Cardiac muscle cell (in vitro differentiated cells and primary cell): ENCODE measurements around the gene ADRA1B. TPM values are rescaled to one million over a fixed set of nuclear protein-coding genes. Genes with fewer than 3 reads are reported as not detected.
A peak's percentile ranks its signal among the peaks of the same experiment; 100 is the strongest.
"Not testable (repeated sequence)": the region's sequence is repeated elsewhere in the genome, so short reads cannot be mapped to it uniquely, and the experiment has no call there.

ENCODE experiments used
- DNase-seq, 2 donors: peaks; one replicate each; pipeline versions ENCODE4 v3.0.0 to v3.0.0-alpha.2; 2010 to 2017; ENCODE audit warnings: low read depth in 1 of 2, low spot score in 1 of 2
- H3K27ac ChIP-seq: fragments of 200-600 bp; sonication (generic); 2 replicates; pipeline ENCODE4 v1.5.1; 2016
- H3K27me3 ChIP-seq: fragments of 200-600 bp; sonication (generic); 2 replicates; pipeline ENCODE4 v1.6.0; 2016; ENCODE audit warnings: control low read depth
- H3K36me3 ChIP-seq: fragments of 200-600 bp; sonication (generic); 2 replicates; pipeline ENCODE4 v1.5.1; 2016; ENCODE audit warnings: control low read depth
- H3K4me1 ChIP-seq: fragments of 200-600 bp; sonication (generic); 2 replicates; pipeline ENCODE4 v1.8.1; 2017; ENCODE audit warnings: low read depth, mild to moderate bottlenecking, mixed run types
- H3K4me3 ChIP-seq: fragments of 200-600 bp; sonication (generic); 2 replicates; pipeline ENCODE4 v1.5.1; 2016; ENCODE audit warnings: mild to moderate bottlenecking
- H3K9me3 ChIP-seq: fragments of 200-600 bp; sonication (generic); 2 replicates; pipeline ENCODE4 v1.5.1; 2017; ENCODE audit warnings: low read depth, mild to moderate bottlenecking, control low read depth
- polyA plus RNA-seq: library from polyadenylated mRNA; unstranded; fragments of >200 nt; fragmentation: Nextera tagmentation; extraction: Ambion mirVana; gene quantifications from 2 replicates; pipeline ENCODE4 v1.2.1, GENCODE V29; 2016
- total RNA-seq: library from RNA; depleted of rRNA; stranded (reverse); fragments of >200 nt; gene quantifications from 2 replicates; pipeline ENCODE4 v1.2.3, GENCODE V29; 2016
- TF ChIP-seq, protein P1 (sequence below): IDR thresholded peaks from 2 replicates; pipeline ENCODE4 v1.5.1; 2012; ENCODE audit warnings: low read depth, mild to moderate bottlenecking, low read length

The ADRA1B gene
- total and polyA plus RNA-seq, 2 experiments from 2014 or later: 0.84 to 2.9 TPM

- H3K27me3 ChIP-seq: no peaks in the 10 kb centered on the region
- no peaks in the 10 kb centered on the region for H3K9me3 ChIP-seq
- TF ChIP-seq, protein P1, sequence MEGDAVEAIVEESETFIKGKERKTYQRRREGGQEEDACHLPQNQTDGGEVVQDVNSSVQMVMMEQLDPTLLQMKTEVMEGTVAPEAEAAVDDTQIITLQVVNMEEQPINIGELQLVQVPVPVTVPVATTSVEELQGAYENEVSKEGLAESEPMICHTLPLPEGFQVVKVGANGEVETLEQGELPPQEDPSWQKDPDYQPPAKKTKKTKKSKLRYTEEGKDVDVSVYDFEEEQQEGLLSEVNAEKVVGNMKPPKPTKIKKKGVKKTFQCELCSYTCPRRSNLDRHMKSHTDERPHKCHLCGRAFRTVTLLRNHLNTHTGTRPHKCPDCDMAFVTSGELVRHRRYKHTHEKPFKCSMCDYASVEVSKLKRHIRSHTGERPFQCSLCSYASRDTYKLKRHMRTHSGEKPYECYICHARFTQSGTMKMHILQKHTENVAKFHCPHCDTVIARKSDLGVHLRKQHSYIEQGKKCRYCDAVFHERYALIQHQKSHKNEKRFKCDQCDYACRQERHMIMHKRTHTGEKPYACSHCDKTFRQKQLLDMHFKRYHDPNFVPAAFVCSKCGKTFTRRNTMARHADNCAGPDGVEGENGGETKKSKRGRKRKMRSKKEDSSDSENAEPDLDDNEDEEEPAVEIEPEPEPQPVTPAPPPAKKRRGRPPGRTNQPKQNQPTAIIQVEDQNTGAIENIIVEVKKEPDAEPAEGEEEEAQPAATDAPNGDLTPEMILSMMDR: no peak
- no peaks in the 10 kb centered on the region for H3K4me1 ChIP-seq
- H3K36me3 ChIP-seq: no peaks in the 10 kb centered on the region
- H3K4me3 ChIP-seq: no peak overlapping the region
- no peak for DNase-seq
- H3K27ac ChIP-seq: no peak overlapping the region
Observed at GRCh38 chr5:159961176-159962160, 45.2 kb downstream of the ADRA1B start.

DNA sequence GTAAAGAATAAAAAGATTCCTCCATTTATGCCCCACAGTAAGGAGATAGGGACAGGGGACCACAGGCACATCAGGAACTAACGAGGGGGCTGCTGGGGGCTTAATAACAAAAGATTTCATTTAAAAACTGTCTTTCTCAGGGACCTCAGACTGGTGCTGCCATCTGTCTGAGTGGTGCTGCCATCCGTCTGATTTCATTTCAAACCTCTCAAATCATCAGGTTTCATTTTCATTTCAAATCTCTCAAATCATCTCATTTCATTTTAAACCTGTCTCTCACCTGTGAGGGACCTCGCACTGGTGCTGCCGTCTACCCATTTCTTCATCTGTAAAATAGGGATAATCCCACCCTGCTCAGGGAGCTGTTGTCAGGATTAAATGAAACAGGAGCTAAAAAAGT is 45.9 kb downstream of the ADRA1B start:
- Histone ChIP-seq H3K27me3 (no peaks in the 10 kb centered on the region), H3K36me3 (no peaks in the 10 kb centered on the region), H3K4me3 (no peak overlapping the region), H3K4me1 (no peaks in the 10 kb centered on the region), H3K9me3 (no peaks in the 10 kb centered on the region), H3K27ac (no peak overlapping the region)
- no peak for DNase-seq
- TF ChIP-seq, protein P1: no peak

DNA sequence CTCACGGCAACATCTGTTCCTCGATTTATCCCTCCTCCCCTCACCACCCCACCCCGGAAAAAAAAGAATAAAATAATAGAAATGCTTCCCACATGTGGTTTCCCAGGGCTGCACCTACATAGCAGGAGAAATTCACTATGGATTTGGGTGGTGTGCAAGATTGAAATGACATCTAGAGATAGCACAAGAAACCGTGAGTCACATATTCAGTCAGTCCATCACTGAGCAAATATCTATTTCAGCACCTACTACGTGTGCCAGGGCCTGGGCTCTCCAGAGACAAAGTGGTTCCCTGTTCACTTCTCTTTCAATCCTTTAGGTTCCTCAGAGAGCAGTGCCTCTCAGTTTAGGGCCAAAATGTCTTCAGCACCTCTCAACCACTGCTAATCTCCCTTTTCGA is 47.7 kb downstream of the ADRA1B start:
- no peaks in the 10 kb centered on the region for H3K9me3 ChIP-seq
- H3K4me3 ChIP-seq: no peak overlapping the region
- no peaks in the 10 kb centered on the region for H3K36me3 ChIP-seq
- no peak overlapping the region for H3K27ac ChIP-seq
- TF ChIP-seq, protein P1: no peak
- peak in 1 of 2 donors; percentile 13 for DNase-seq
- H3K4me1 ChIP-seq: no peaks in the 10 kb centered on the region
- peaks cover 13% of the 10 kb centered on the region for H3K27me3 ChIP-seq

- Histone ChIP-seq H3K27me3 (peaks cover 26% of the 10 kb centered on the region), H3K4me1 (no peaks in the 10 kb centered on the region), H3K36me3 (no peaks in the 10 kb centered on the region), H3K27ac (no peak overlapping the region), H3K4me3 (no peak overlapping the region), H3K9me3 (no peaks in the 10 kb centered on the region)
- TF ChIP-seq, protein P1: peak; percentile 77
- peak; percentile 72 to 78 for DNase-seq
Observed at GRCh38 chr5:159965031-159965837, 49.0 kb downstream of the ADRA1B start.

DNA sequence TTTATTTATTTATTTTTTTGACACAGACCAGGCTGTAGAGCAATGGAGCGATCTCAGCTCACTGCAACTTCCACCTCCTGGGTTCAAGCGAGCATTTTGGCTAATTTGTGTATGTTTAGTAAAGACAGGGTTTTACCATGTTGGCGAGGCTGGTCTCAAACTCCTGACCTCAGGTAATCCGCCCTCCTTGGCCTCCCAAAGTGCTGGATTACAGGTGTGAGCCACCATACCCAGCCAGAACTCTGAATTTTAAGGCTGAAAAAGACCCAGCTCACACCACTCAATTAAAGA is 49.5 kb downstream of the ADRA1B start:
- H3K9me3 ChIP-seq, H3K4me3 ChIP-seq, H3K4me1 ChIP-seq, H3K27ac ChIP-seq, H3K36me3 ChIP-seq, DNase-seq: not testable (repeated sequence)
- H3K27me3 ChIP-seq: peaks cover 31% of the 10 kb centered on the region

GRCh38 chr5:159969966-159970365 is 53.7 kb downstream of the ADRA1B start:
- TF ChIP-seq, protein P1: no peak
- H3K27me3 ChIP-seq: peaks cover 62% of the 10 kb centered on the region
- no peak overlapping the region for H3K4me3 ChIP-seq
- no peak for DNase-seq
- H3K9me3 ChIP-seq: no peaks in the 10 kb centered on the region
- no peaks in the 10 kb centered on the region for H3K36me3 ChIP-seq
- H3K4me1 ChIP-seq: no peaks in the 10 kb centered on the region
- H3K27ac ChIP-seq: no peak overlapping the region
